Measurements from ENCODE around the gene PARD3. TPM values are rescaled to one million over a fixed set of nuclear protein-coding genes. Genes with fewer than 3 reads are reported as not detected.

Gene PARD3
- total and polyA plus RNA-seq, 12 donors: 17.0 to 93.8 (median 47.3) TPM

DNA sequence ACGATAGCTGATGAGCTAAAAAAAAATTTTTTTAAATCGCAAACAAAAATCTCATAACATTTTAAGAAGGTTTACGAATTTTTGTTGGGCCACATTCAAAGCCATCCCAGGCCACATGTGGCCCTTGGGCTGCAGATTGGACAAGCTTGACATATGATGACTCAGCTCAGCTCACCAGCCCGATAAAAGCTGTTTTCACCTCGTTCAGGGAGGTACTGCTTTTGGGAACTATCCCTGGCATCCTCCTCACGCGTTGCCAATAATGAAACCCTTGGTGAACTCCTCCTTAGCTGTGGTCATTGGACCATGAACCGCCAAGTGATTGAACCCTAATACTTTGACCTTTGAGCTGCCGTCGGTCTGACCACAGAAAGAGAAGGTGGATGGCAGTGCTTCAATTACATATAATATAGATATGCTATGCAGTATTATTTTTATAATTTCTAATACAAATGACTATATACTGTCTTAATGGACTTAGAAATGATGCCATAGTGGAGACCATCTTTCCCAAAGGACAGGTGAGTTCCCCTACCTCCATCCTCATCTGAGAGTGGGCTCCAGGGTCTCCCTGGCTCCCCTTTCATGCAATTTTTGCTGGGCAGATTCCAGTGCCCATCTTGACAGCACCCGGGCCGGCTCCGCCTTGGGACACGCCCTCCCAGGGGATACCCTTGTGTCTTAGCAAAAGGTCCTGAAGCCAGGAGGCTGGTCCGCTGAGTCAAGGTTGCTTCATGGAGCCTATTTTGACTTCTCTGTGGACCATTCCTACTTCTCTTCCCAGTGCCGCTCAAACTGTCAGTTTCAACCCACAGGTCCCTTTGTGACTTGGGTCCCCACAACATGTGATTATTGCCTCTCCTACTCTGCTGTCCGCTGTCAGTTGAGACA is 707.2 kb downstream of the PARD3 start:
- H3K4me1 ChIP-seq (replicated peaks in 1 of 2): no peaks in the 10 kb centered on the region
- intact Hi-C loops (cut with DNase I): no loop called here

GRCh38 chr10:34106356-34106885 is 708.7 kb downstream of the PARD3 start:
- TF ChIP-seq, protein P1, sequence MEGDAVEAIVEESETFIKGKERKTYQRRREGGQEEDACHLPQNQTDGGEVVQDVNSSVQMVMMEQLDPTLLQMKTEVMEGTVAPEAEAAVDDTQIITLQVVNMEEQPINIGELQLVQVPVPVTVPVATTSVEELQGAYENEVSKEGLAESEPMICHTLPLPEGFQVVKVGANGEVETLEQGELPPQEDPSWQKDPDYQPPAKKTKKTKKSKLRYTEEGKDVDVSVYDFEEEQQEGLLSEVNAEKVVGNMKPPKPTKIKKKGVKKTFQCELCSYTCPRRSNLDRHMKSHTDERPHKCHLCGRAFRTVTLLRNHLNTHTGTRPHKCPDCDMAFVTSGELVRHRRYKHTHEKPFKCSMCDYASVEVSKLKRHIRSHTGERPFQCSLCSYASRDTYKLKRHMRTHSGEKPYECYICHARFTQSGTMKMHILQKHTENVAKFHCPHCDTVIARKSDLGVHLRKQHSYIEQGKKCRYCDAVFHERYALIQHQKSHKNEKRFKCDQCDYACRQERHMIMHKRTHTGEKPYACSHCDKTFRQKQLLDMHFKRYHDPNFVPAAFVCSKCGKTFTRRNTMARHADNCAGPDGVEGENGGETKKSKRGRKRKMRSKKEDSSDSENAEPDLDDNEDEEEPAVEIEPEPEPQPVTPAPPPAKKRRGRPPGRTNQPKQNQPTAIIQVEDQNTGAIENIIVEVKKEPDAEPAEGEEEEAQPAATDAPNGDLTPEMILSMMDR (IDR thresholded peaks at IDR 0.05): no peak
- no peak for TF ChIP-seq POLR2A (IDR thresholded peaks at IDR 0.05)
- peaks cover 0 to 4% of the 10 kb centered on the region in 2 donors for H3K4me1 ChIP-seq (replicated peaks in 1 of 2)
- intact Hi-C loops (cut with DNase I): no loop called here

More for the DNA sequence above, 707.2 kb downstream of the PARD3 start:
- Histone ChIP-seq H3K9me3 (replicated peaks in 1 of 3) (no peaks in the 10 kb centered on the region), H3K27me3 (no peaks in the 10 kb centered on the region), H3K4me3 (no peak overlapping the region), H3K36me3 (replicated peaks in 1 of 2) (no peaks in the 10 kb centered on the region), H3K27ac (no peak overlapping the region)
- TF ChIP-seq POLR2A (IDR thresholded peaks at IDR 0.05): no peak
- TF ChIP-seq, protein P1 (IDR thresholded peaks at IDR 0.05): no peak
- 88 to 97% (median 92%) methylated on average over 17 of the region's 17 CpGs for WGBS, 4 donors
- DNase-seq: no peak

DNA sequence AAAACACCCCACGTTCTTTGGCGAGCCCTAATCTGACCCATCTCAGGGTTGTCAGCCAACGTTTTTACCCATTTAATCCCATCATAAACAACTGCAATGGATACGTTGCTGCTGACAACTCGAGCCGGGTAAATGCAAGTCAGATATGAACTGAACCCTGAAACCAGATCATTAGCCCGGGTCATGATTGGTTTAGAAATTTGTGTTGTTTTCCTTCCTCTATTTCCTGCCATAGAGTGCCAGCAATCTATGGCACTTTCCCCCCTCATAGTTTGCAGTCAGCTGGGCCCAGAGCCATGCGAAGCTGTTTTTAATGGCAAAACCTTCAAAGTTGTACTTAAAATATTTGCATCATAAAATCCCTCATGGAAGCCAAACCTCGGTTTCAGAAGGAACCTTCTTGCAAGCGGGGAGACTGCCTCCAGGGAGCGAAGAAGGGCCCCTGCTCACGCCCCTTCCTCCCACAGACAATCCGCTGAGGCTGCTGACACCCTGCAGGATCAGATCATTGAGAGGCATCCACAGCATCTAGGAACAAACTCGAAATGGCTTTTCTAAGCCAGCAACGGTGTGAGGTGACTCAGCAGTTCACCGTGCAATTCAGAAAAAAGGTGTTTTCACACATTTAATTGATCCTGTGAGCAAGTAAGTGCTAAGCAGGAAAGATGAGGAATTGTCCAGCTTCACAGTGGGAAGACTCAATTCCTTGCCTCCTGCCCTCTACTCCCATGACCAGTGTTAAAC is 710.1 kb downstream of the PARD3 start:
- peak in 1 of 7 donors; percentile 31 for DNase-seq
- 45 to 68% (median 62%) methylated on average over 16 of the region's 16 CpGs for WGBS, 4 donors
- H3K27ac ChIP-seq: peak overlapping the region in 1 of 5 donors; percentile 33
- H3K27me3 ChIP-seq: no peaks in the 10 kb centered on the region
- H3K4me3 ChIP-seq: no peak overlapping the region
- H3K36me3 ChIP-seq (replicated peaks in 1 of 2): no peaks in the 10 kb centered on the region
- intact Hi-C loops (cut with DNase I): no loop called here
- TF ChIP-seq, protein P1 (IDR thresholded peaks at IDR 0.05): no peak
- no peak for TF ChIP-seq POLR2A (IDR thresholded peaks at IDR 0.05)
- no peaks in the 10 kb centered on the region for H3K9me3 ChIP-seq (replicated peaks in 1 of 3)
- peaks cover 0 to 4% of the 10 kb centered on the region in 2 donors for H3K4me1 ChIP-seq (replicated peaks in 1 of 2)

More at GRCh38 chr10:34106356-34106885, 708.7 kb downstream of the PARD3 start:
- no peaks in the 10 kb centered on the region for H3K36me3 ChIP-seq (replicated peaks in 1 of 2)
- no peaks in the 10 kb centered on the region for H3K27me3 ChIP-seq
- DNase-seq: no peak
- H3K9me3 ChIP-seq (replicated peaks in 1 of 3): no peaks in the 10 kb centered on the region
- no peak overlapping the region for H3K27ac ChIP-seq
- 90 to 96% (median 90%) methylated on average over 7 of the region's 7 CpGs for WGBS, 4 donors
- H3K4me3 ChIP-seq: no peak overlapping the region
